Fibroblast of lung (primary cell): ENCODE measurements around the gene MGAT5.

Experiments
- EZH2 ChIP-seq: IDR thresholded peaks from 2 replicates; pipeline ENCODE4 v1.5.1; 2012; ENCODE audit warnings: low read length, control low read depth, mild to moderate bottlenecking; ENCODE audit errors: missing control alignments
- TF ChIP-seq, protein P1 (sequence below), 2 donors: IDR thresholded peaks in 1 of 2; conservative IDR thresholded peaks in 1 of 2; 1 replicate in 1 of 2; 2 replicates in 1 of 2; pipeline ENCODE4 v1.5.1; 2011 to 2012; ENCODE audit warnings: low read length in 2 of 2, control low read depth in 1 of 2, inconsistent platforms in 1 of 2, low read depth in 1 of 2, mild to moderate bottlenecking in 1 of 2

- TF ChIP-seq, protein P1, sequence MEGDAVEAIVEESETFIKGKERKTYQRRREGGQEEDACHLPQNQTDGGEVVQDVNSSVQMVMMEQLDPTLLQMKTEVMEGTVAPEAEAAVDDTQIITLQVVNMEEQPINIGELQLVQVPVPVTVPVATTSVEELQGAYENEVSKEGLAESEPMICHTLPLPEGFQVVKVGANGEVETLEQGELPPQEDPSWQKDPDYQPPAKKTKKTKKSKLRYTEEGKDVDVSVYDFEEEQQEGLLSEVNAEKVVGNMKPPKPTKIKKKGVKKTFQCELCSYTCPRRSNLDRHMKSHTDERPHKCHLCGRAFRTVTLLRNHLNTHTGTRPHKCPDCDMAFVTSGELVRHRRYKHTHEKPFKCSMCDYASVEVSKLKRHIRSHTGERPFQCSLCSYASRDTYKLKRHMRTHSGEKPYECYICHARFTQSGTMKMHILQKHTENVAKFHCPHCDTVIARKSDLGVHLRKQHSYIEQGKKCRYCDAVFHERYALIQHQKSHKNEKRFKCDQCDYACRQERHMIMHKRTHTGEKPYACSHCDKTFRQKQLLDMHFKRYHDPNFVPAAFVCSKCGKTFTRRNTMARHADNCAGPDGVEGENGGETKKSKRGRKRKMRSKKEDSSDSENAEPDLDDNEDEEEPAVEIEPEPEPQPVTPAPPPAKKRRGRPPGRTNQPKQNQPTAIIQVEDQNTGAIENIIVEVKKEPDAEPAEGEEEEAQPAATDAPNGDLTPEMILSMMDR (conservative IDR thresholded peaks at IDR 0.05 in 1 of 2, IDR thresholded peaks at IDR 0.05 in 1 of 2; ENCODE audit: low read depth in 1 of 2, low read length in 2 of 2): no peak
- no peak for TF ChIP-seq EZH2
Measured at GRCh38 chr2:134333646-134334189, 79.8 kb downstream of the MGAT5 start.
